Left lung (tissue), 10 donors: Measurements from ENCODE around the gene SLC16A12. TPM values are rescaled to one million over a fixed set of nuclear protein-coding genes. Genes with fewer than 3 reads are reported as not detected.
A peak's percentile ranks its signal among the peaks of the same experiment; 100 is the strongest.
"Not testable (repeated sequence)": the region's sequence is repeated elsewhere in the genome, so short reads cannot be mapped to it uniquely, and the experiment has no call there.

Source experiments
- ATAC-seq: fragments of 200-7000 bp; cut with Tn5 transposase; one replicate; pipeline ENCODE4 v1.9.1; 2020; ENCODE audit warnings: moderate library complexity
- DNase-seq, 4 donors: peaks; one replicate each; pipeline ENCODE4 v3.0.0-alpha.2; 2013 to 2020
- H3K27ac ChIP-seq, 2 donors: fragments of 200-600 bp; sonication (generic) in 1 of 2; one replicate each; pipeline versions ENCODE4 v1.5.0 to v1.8.0; 2020 to 2021
- H3K27me3 ChIP-seq, 2 donors: fragments of 200-600 bp; sonication (generic) in 1 of 2; one replicate each; pipeline versions ENCODE4 v1.5.0 to v1.8.0; 2020 to 2021
- H3K36me3 ChIP-seq, 2 donors: fragments of 200-600 bp; sonication (generic) in 1 of 2; one replicate each; pipeline versions ENCODE4 v1.5.0 to v1.8.0; 2020 to 2021
- H3K4me1 ChIP-seq, 2 donors: fragments of 200-600 bp; one replicate each; pipeline ENCODE4 v1.8.0; 2021
- H3K4me3 ChIP-seq, 2 donors: fragments of 200-600 bp; sonication (generic) in 1 of 2; one replicate each; pipeline versions ENCODE4 v1.5.0 to v1.8.0; 2020 to 2021; ENCODE audit warnings: mild to moderate bottlenecking in 1 of 2
- H3K9me3 ChIP-seq, 2 donors: fragments of 200-600 bp; sonication (generic) in 1 of 2; one replicate each; pipeline versions ENCODE4 v1.5.0 to v1.8.0; 2020 to 2021
- intact Hi-C, 2 donors: fragments of 100-400 bp; cut with DNase I; formaldehyde crosslinking; loops; one replicate each; pipeline versions ENCODE4 v1.11.2 to v1.14.2; 2022
- polyA plus RNA-seq, 6 donors: library from polyadenylated mRNA; unstranded; fragments of 120-200 nt; gene quantifications; one replicate each; pipeline ENCODE4 v1.2.1, GENCODE V29; 2013; ENCODE audit not compliant: insufficient read length in 6 of 6
- total RNA-seq, 2 donors: library from RNA; stranded (reverse); fragmentation: NEBNext Ultra II Directional; extraction: Animal tissue kit (Norgen Biotek cat#: 25700); gene quantifications; one replicate each; pipeline ENCODE4 v1.2.1, GENCODE V29; 2021
- TF ChIP-seq, protein P1 (sequence below), 2 donors: fragments of 200-600 bp; sonication (generic) in 1 of 2; IDR thresholded peaks; one replicate each; pipeline versions ENCODE4 v1.5.0 to v1.8.0; 2021; ENCODE audit warnings: antibody characterized with exemption in 2 of 2
- donor health status: DM: no; HTN: yes; CAD: no.
- donor health status: DM: no; HTN: no; CAD: no.

Gene SLC16A12
- total and polyA plus RNA-seq, 8 donors = 0.90 to 6.3 (median 1.3) TPM

DNA sequence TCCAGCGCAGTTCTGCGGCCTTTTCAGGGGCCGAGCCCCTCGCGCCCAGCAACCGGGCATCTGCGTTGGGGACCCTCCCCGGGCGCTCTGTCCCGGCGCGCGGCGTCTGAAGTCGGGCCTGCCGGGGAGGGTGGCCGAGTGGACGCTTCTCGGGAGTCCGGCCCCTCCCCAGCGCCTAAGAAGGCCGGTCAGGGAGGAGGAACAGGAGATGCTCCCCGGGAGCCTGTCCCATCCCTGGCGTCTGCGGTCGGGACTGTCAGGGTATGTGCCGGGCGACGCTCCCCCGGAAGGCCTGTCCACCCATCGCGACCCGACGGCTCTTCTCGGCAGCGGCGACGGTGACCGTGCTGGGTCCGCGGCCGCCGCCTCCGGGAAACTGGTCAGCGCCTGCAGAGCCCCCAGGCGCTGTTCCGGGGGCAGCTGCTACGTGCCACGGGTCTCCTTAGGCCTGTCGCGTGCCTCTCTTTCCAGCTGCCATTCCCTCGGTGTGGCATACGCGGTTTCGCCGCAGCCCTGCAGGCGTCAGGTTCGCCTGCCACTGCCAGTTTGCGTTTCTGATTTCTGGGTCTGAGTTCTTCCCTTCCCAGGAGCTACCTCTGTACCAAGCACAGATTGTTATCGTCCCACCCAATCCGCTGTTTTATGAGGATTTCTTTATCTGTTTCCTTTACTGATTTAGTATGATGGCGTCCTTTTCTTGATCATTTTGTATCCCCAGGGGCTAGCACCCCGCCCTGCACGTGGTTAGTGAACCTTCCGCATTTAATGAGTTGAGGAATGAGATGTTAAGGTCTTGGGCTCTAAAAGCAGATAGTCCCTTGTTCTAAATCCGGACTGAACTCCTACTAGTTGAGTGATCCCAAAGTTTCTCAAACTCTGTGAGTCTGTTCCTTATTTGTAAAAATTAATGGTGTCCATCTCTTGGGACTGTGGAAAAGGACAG, 120.2 kb downstream of the SLC16A12 start:
- H3K9me3 ChIP-seq = no peaks in the 10 kb centered on the region
- H3K27me3 ChIP-seq = no peaks in the 10 kb centered on the region
- TF ChIP-seq, protein P1, sequence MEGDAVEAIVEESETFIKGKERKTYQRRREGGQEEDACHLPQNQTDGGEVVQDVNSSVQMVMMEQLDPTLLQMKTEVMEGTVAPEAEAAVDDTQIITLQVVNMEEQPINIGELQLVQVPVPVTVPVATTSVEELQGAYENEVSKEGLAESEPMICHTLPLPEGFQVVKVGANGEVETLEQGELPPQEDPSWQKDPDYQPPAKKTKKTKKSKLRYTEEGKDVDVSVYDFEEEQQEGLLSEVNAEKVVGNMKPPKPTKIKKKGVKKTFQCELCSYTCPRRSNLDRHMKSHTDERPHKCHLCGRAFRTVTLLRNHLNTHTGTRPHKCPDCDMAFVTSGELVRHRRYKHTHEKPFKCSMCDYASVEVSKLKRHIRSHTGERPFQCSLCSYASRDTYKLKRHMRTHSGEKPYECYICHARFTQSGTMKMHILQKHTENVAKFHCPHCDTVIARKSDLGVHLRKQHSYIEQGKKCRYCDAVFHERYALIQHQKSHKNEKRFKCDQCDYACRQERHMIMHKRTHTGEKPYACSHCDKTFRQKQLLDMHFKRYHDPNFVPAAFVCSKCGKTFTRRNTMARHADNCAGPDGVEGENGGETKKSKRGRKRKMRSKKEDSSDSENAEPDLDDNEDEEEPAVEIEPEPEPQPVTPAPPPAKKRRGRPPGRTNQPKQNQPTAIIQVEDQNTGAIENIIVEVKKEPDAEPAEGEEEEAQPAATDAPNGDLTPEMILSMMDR (IDR thresholded peaks at IDR 0.05) = peak in 1 of 2 donors; percentile 24
- DNase-seq (peak; percentile 46 to 86 (median 60)), ATAC-seq (peak; percentile 76)
- intact Hi-C loops = no loop called here
- H3K4me3 ChIP-seq = peak overlapping the region; percentile 61 to 89
- peaks cover 25 to 56% of the 10 kb centered on the region in 2 donors for H3K4me1 ChIP-seq
- H3K27ac ChIP-seq = peak overlapping the region; percentile 87 to 98
- H3K36me3 ChIP-seq = peaks cover 0 to 17% of the 10 kb centered on the region in 2 donors

- Histone ChIP-seq H3K27ac (peak within 1 kb of the TSS; percentile 87 to 98), H3K4me1 (peaks cover 22 to 48% of the 10 kb centered on the region in 2 donors), H3K36me3 (peaks cover 0 to 17% of the 10 kb centered on the region in 2 donors), H3K9me3 (no peaks in the 10 kb centered on the region), H3K27me3 (no peaks in the 10 kb centered on the region), H3K4me3 (peak within 1 kb of the TSS; percentile 61 to 89)
- ATAC-seq (peak; percentile 90), DNase-seq (peak; percentile 76 to 93 (median 89))
- TF ChIP-seq, protein P1 (IDR thresholded peaks at IDR 0.05) = no peak
- intact Hi-C loops = no loop called here
These were observed 121.1 kb downstream of the SLC16A12 start, which contains the start of gene IFIT5 for GRCh38 chr10:89414146-89414878. TSS of gene IFIT5 (plus strand) at chr10:89414568. CDS start at chr10:89414799, 231 bp downstream.

GRCh38 chr10:89413398-89413912, 121.9 kb downstream of the SLC16A12 start:
- intact Hi-C loops = no loop called here
- no peak for ATAC-seq
- Histone ChIP-seq H3K27me3 (no peaks in the 10 kb centered on the region), H3K27ac (peak overlapping the region; percentile 87 to 98), H3K4me3 (peak overlapping the region in 1 of 2 donors; percentile 61), H3K36me3 (peaks cover 0 to 13% of the 10 kb centered on the region in 2 donors), H3K4me1 (peaks cover 18 to 39% of the 10 kb centered on the region in 2 donors), H3K9me3 (no peaks in the 10 kb centered on the region)
- no peak for DNase-seq
- TF ChIP-seq, protein P1 (IDR thresholded peaks at IDR 0.05) = no peak

- DNase-seq, H3K9me3 ChIP-seq, ATAC-seq, H3K4me3 ChIP-seq, intact Hi-C loops, H3K27me3 ChIP-seq, H3K36me3 ChIP-seq, H3K27ac ChIP-seq: not testable (repeated sequence)
- peaks cover 14 to 28% of the 10 kb centered on the region in 2 donors for H3K4me1 ChIP-seq
These were observed 123.1 kb downstream of the SLC16A12 start for GRCh38 chr10:89412276-89412675.

- DNase-seq, H3K36me3 ChIP-seq, ATAC-seq, H3K4me3 ChIP-seq, intact Hi-C loops, H3K27me3 ChIP-seq, H3K27ac ChIP-seq, H3K9me3 ChIP-seq: not testable (repeated sequence)
- H3K4me1 ChIP-seq = peaks cover 7 to 16% of the 10 kb centered on the region in 2 donors
These were observed 124.3 kb downstream of the SLC16A12 start for GRCh38 chr10:89411135-89411534.

- ATAC-seq, H3K4me3 ChIP-seq, intact Hi-C loops: not testable (repeated sequence)
These were observed 124.8 kb downstream of the SLC16A12 start for GRCh38 chr10:89410551-89410950.

DNA sequence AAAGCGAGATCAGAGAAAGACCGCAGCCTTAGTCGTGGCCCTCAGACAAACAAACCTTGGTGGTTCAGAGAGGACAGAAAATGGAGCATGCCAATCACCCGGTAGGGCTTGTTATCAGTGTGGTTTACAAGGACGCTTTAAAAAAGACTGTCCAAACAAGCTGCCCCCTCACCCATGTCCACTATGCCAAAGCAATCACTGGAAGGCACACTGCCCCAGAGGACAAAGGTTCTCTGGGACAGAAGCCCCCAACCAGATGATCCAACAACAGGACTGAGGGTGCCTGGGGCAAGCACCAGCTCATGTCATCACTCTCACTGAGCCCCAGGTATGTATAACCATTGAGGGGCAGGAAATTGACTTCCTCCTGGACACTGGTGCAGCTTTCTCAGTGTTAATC, 126.1 kb downstream of the SLC16A12 start:
- H3K9me3 ChIP-seq, intact Hi-C loops, H3K36me3 ChIP-seq, H3K4me3 ChIP-seq, ATAC-seq, H3K27me3 ChIP-seq, H3K27ac ChIP-seq, DNase-seq, H3K4me1 ChIP-seq: not testable (repeated sequence)

More at GRCh38 chr10:89410551-89410950, 124.8 kb downstream of the SLC16A12 start:
- H3K4me1 ChIP-seq = peaks cover 2 to 10% of the 10 kb centered on the region in 2 donors
- not testable (repeated sequence) for H3K9me3 ChIP-seq, H3K27me3 ChIP-seq, H3K36me3 ChIP-seq, DNase-seq, H3K27ac ChIP-seq

DNA sequence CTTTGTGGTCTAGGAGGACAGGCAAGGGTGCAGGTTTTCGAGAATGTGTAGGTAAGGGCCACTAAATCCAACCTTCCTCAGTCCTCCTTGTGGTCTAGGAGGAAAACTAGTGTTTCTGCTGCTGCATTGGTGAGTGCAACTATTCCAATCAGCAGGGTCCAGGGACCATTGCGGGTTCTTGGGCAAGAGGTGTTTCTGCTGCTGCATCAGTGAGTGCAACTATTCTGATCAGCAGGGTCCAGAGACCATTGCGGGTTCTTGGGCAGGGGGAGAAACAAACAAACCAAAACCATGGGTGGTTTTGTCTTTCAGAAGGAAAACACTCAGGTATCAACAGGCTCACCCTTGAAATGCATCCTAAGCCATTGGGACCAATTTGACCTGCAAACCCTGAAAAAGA, 127.6 kb downstream of the SLC16A12 start:
- H3K4me1 ChIP-seq, H3K27me3 ChIP-seq, DNase-seq, H3K27ac ChIP-seq, ATAC-seq, H3K9me3 ChIP-seq, H3K4me3 ChIP-seq, intact Hi-C loops: not testable (repeated sequence)
- H3K36me3 ChIP-seq = peaks cover 0 to 12% of the 10 kb centered on the region in 2 donors

- H3K4me3 ChIP-seq, ATAC-seq, H3K9me3 ChIP-seq, intact Hi-C loops, DNase-seq, H3K4me1 ChIP-seq, H3K27ac ChIP-seq, H3K27me3 ChIP-seq: not testable (repeated sequence)
- peaks cover 0 to 18% of the 10 kb centered on the region in 2 donors for H3K36me3 ChIP-seq
These were observed 129.2 kb downstream of the SLC16A12 start for GRCh38 chr10:89406178-89406577.
